Effector CD8-positive, alpha-beta T cell (primary cell): ENCODE results near the gene USP33.
"Not testable (repeated sequence)": the region's sequence is repeated elsewhere in the genome, so short reads cannot be mapped to it uniquely, and the experiment has no call there.

ENCODE experiments used
- DNase-seq: peaks from one replicate; lab custom pipeline; 2025; lab: John Stamatoyannopoulos, UW

USP33 gene

GRCh38 chr1:77739235-77739634 lies 20.4 kb downstream of the USP33 start:
- no peak for DNase-seq

- no peak for DNase-seq
Measured at GRCh38 chr1:77732090-77732489, 27.6 kb downstream of the USP33 start.

- no peak for DNase-seq
Measured at GRCh38 chr1:77725706-77726105, 33.9 kb downstream of the USP33 start.

GRCh38 chr1:77718181-77718580 lies 41.5 kb downstream of the USP33 start:
- no peak for DNase-seq

- no peak for DNase-seq
Measured at GRCh38 chr1:77716065-77716464, 43.6 kb downstream of the USP33 start.

- DNase-seq = no peak
Measured at GRCh38 chr1:77709727-77710126, 49.9 kb downstream of the USP33 start.

- no peak for DNase-seq
Measured at GRCh38 chr1:77706321-77706720, 53.3 kb downstream of the USP33 start.

- no peak for DNase-seq
Measured at GRCh38 chr1:77704736-77705135, 54.9 kb downstream of the USP33 start.

- DNase-seq = not testable (repeated sequence)
Measured at GRCh38 chr1:77699673-77700072, 60.0 kb downstream of the USP33 start.

GRCh38 chr1:77697441-77697840 lies 62.2 kb downstream of the USP33 start:
- no peak for DNase-seq

GRCh38 chr1:77688939-77689338 lies 70.7 kb downstream of the USP33 start:
- DNase-seq = no peak

GRCh38 chr1:77687519-77687906 lies 72.1 kb downstream of the USP33 start:
- DNase-seq = no peak

GRCh38 chr1:77686796-77687518 lies 72.7 kb downstream of the USP33 start:
- DNase-seq = no peak

GRCh38 chr1:77683160-77684148 lies 76.2 kb downstream of the USP33 start:
- peak; percentile 81 for DNase-seq

GRCh38 chr1:77682460-77683159 lies 77.0 kb downstream of the USP33 start, which contains the start of gene ZZZ3:
ZZZ3 (minus strand) TSS chr1:77682658; CDS start chr1:77633354, 49,304 bp downstream.
- DNase-seq = peak; percentile 91

GRCh38 chr1:77680173-77680572 lies 79.5 kb downstream of the USP33 start:
- no peak for DNase-seq

- DNase-seq = no peak
Measured at GRCh38 chr1:77678660-77679610, 80.7 kb downstream of the USP33 start.

- not testable (repeated sequence) for DNase-seq
Measured at GRCh38 chr1:77674807-77675206, 84.8 kb downstream of the USP33 start.

GRCh38 chr1:77673716-77674355 lies 85.8 kb downstream of the USP33 start:
- no peak for DNase-seq

GRCh38 chr1:77673030-77673429 lies 86.6 kb downstream of the USP33 start:
- no peak for DNase-seq
